ENCODE results near the gene FAM13C.

- TF ChIP-seq CTCF (IDR thresholded peaks at IDR 0.05; ENCODE audit: low read depth, low read length, poor library complexity, severe bottlenecking) (no peak), EZH2phosphoT487 (IDR thresholded peaks at IDR 0.05; ENCODE audit: borderline replicate concordance, low read length) (no peak)
Measured at GRCh38 chr10:59206204-59206720, 156.1 kb downstream of the FAM13C start.

Measured in DOHH2 (cell line).